ENCODE results near the gene RUNDC3A.

DNA sequence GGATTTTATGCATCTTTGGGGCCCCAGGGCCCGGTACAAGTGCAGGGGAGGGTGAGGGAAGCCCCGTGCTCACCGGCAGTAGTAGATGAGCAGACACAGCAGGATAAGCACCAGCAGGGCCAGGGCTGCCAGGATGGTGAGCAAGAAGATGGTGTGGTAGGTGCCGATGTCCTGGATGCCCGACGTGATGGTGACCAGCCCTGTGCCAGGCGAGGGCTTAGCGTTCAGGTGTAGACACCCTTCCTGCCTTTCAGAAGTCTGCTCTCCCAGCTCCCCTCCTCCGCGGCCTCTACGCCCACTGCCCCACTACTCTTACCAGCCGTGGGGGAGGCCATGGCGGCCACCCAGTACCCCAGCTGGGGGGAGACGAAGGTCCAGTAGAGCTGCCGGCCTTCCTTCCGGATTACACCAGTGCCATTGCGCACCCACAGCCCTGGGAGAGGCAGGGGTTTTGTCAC is 47.3 kb downstream of the RUNDC3A start:
- no peak for TF ChIP-seq CTCF (IDR thresholded peaks at IDR 0.05)
- TF ChIP-seq EZH2 (IDR thresholded peaks at IDR 0.05): no peak
- no peak for TF ChIP-seq EZH2phosphoT487 (IDR thresholded peaks at IDR 0.05)
